ENCODE results near the gene SKA2. TPM values are rescaled to one million over a fixed set of nuclear protein-coding genes. Genes with fewer than 3 reads are reported as not detected.

The SKA2 gene
- total RNA-seq, 1 experiment from 2014 or later: 118 TPM

DNA sequence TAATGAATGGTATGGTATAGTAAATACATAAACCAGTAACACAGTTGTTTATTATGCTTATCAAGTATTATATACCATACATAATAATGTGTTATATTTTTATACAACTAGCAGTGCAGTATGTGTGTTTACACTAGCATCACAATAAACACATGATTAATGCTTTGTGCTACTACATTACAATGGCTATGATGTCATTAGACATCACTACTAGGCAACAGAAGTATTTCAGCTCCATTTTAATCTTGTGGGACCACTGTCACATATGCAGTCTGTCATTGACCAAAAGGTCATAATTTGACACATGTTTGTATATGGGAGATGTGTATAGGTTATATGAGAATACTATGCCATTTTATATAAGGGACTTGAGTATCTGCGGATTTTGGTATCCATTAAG, 81.0 kb downstream of the SKA2 start:
- Histone ChIP-seq H3K9me3 (no peaks in the 10 kb centered on the region), H3K27me3 (no peaks in the 10 kb centered on the region), H3K36me3 (peaks cover 62% of the 10 kb centered on the region), H3K4me3 (no peak overlapping the region)
- DNase-seq: no peak

DNA sequence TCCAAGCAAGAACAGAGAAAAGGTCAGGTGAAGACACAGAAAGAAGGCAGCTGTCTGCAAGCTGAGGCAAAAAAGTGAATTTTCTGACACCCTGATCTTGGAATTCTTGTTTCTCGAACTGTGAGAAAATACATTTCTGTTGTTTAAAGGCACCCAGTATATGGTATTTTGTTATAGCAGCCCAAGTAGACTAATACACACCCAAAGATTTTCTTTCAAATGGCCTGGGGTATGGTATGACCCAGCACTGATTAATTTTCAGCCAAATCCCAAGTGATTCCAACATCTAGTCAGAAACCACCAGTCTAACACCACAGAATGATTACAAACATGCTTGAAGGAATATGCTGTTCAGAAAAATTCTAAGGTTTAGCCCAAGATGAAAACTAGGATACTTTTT, 85.1 kb downstream of the SKA2 start:
- H3K36me3 ChIP-seq: peaks cover 47% of the 10 kb centered on the region
- H3K27me3 ChIP-seq: no peaks in the 10 kb centered on the region

DNA sequence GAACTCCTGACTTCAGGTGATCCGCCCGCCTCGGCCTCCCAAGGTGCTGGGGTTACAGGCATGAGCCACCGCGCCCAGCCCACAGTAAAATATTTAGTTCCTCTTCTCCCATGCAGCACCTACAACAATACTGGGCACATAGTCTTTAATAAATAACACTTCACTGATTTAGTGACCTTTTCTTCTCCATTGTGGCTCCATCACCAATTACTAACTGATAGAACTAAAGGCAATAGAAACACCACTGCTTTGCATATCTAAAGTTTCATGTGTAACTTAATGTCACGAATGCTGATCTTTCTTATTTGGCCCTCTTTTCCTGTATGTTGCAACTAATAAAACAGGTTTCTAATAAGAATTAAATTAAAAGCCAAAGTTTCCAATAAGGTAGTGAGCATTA, 87.2 kb downstream of the SKA2 start:
- Histone ChIP-seq H3K36me3 (peaks cover 35% of the 10 kb centered on the region), H3K9me3 (no peaks in the 10 kb centered on the region), H3K27me3 (no peaks in the 10 kb centered on the region), H3K4me3 (no peak overlapping the region)
- DNase-seq: no peak

More for the DNA sequence above, 85.1 kb downstream of the SKA2 start:
- no peaks in the 10 kb centered on the region for H3K9me3 ChIP-seq
- no peak overlapping the region for H3K4me3 ChIP-seq
- DNase-seq: no peak

DNA sequence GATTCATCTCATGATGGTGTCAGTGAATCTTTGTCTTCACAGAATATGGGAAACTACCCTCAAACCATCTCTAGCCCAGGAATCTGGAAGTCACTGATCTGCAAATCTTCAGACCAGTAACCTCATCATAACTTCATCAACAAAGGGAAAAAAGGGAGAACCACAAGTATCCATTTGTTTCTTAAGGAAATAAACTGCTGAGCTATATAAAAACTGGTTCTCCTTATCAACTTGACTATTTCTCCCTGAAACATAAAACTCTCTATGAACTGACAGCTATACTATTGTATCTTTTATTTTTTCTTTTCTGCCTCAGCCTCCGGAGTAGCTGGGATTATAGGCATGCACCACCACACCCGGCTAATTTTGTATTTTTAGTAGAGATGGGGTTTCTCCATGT, 87.6 kb downstream of the SKA2 start:
- Histone ChIP-seq H3K9me3 (no peaks in the 10 kb centered on the region), H3K36me3 (peaks cover 36% of the 10 kb centered on the region), H3K4me3 (no peak overlapping the region), H3K27me3 (no peaks in the 10 kb centered on the region)
- DNase-seq: no peak

DNA sequence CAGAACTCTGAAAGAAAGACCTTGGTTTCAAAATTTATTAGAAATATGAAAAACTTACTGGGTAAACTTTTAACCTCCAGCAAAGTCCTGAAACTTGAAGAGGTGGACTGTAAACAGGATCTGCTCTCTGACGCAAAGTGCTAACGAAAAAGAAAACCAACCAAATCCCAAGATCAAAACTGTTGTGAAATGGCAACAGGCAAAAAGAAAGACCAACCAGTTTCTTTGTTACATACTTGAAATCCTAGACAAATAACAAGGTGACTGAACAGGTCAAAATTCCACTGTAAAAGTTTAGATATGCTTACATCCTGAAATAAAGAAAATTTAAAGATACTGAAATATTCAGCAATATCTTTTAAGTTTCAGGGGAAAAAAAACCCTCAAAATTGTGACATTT, 92.5 kb downstream of the SKA2 start:
- no peak for DNase-seq
- H3K27me3 ChIP-seq: no peaks in the 10 kb centered on the region
- no peaks in the 10 kb centered on the region for H3K9me3 ChIP-seq
- no peak overlapping the region for H3K4me3 ChIP-seq
- H3K36me3 ChIP-seq: peaks cover 43% of the 10 kb centered on the region

Other genes starting within 250 kb of the SKA2 start
- 9.1 and 10.6 TPM in 2 replicates for gene TRIM37, start 48.3 kb downstream of the SKA2 start, total RNA-seq (2014; rRNA removed; shearing (Covaris generic); ENCODE audit: low replicate concordance)
- 27.6 and 30.4 TPM in 2 replicates for gene PRR11, start 560 bp upstream of the SKA2 start, total RNA-seq (2014; rRNA removed; shearing (Covaris generic); ENCODE audit: low replicate concordance)
- 21.2 and 25.6 TPM in 2 replicates for gene SMG8, start 54.8 kb upstream of the SKA2 start, total RNA-seq (2014; rRNA removed; shearing (Covaris generic); ENCODE audit: low replicate concordance)
- not detected in 2 replicates for gene GDPD1, start 65.3 kb upstream of the SKA2 start, total RNA-seq (2014; rRNA removed; shearing (Covaris generic); ENCODE audit: low replicate concordance)
- 1.4 and 1.9 TPM in 2 replicates for gene YPEL2, start 176.5 kb upstream of the SKA2 start, total RNA-seq (2014; rRNA removed; shearing (Covaris generic); ENCODE audit: low replicate concordance)

Measured in MG63 (cell line).